RWPE1 (cell line): ENCODE results near the gene TAAR8.

Experiments
- CTCF ChIA-PET: fragments of 350-600 bp; sonication (Branson Sonifier 250); formaldehyde crosslinking; extraction: SDS; loops from one replicate; lab custom pipeline; 2021; lab: Yijun Ruan, JAX
- POLR2A ChIA-PET: fragments of 400-600 bp; formaldehyde crosslinking; extraction: SDS; loops from one replicate; lab custom pipeline; 2020; ENCODE audit warnings: antibody characterized with exemption; ENCODE audit not compliant: low non-redundant PET; lab: Yijun Ruan, JAX
- DNase-seq: peaks from one replicate; pipeline ENCODE4 v3.0.0; 2012; ENCODE audit warnings: low spot score
- H3K27ac ChIP-seq: fragments of 450-650 bp; 2 replicates; pipeline ENCODE4 v1.5.1; 2017
- CTCF ChIP-seq: fragments of 450-650 bp; conservative IDR thresholded peaks from 2 replicates; pipeline ENCODE4 v1.5.1; 2017; ENCODE audit warnings: low read depth, mild to moderate bottlenecking

Gene TAAR8

GRCh38 chr6:132511831-132512220 is 40.6 kb upstream of the TAAR8 start:
- POLR2A ChIA-PET, result no interaction called here
- TF ChIP-seq CTCF, result no peak
- H3K27ac ChIP-seq, result no peak overlapping the region
- DNase-seq, result no peak
- CTCF ChIA-PET, result no interaction called here

- CTCF ChIA-PET, result interaction anchor here (0.6 kb wide), 1 partner anchor 157 kb away, joined by 3 read pairs; no protein-coding TSS in a partner anchor
- no peak for DNase-seq
Measured at GRCh38 chr6:132512342-132512637, 40.2 kb upstream of the TAAR8 start.

GRCh38 chr6:132512638-132513632 is 39.5 kb upstream of the TAAR8 start, which contains the start of gene STX7:
Gene STX7, minus strand, starts transcription at chr6:132513116. Its CDS starts 9,586 bp downstream, at chr6:132503530.
- H3K27ac ChIP-seq, result peak within 1 kb of the TSS; percentile 72
- ChIA-PET CTCF (interaction anchor here (0.6 to 0.8 kb wide), 3 partner anchors 12 to 286 kb away, joined by 3 to 4 read pairs (median 3); partner anchors contain the start of gene SLC18B1), POLR2A (no interaction called here)
- no peak for TF ChIP-seq CTCF
- DNase-seq, result peak; percentile 94

More at GRCh38 chr6:132512342-132512637, 40.2 kb upstream of the TAAR8 start:
- POLR2A ChIA-PET, result no interaction called here
- TF ChIP-seq CTCF, result no peak
- peak overlapping the region; percentile 72 for H3K27ac ChIP-seq

GRCh38 chr6:132513831-132514545 is 38.5 kb upstream of the TAAR8 start:
- CTCF ChIA-PET, result no interaction called here
- no peak for TF ChIP-seq CTCF
- no peak overlapping the region for H3K27ac ChIP-seq
- no peak for DNase-seq
- POLR2A ChIA-PET, result no interaction called here

- TF ChIP-seq CTCF, result no peak
- H3K27ac ChIP-seq, result no peak overlapping the region
- no peak for DNase-seq
- ChIA-PET CTCF (no interaction called here), POLR2A (no interaction called here)
Measured at GRCh38 chr6:132515386-132515785, 37.1 kb upstream of the TAAR8 start.

- ChIA-PET POLR2A (no interaction called here), CTCF (no interaction called here)
- no peak overlapping the region for H3K27ac ChIP-seq
- no peak for DNase-seq
- no peak for TF ChIP-seq CTCF
Measured at GRCh38 chr6:132520953-132521352, 31.5 kb upstream of the TAAR8 start.
